Esophagus (tissue), 2 donors: ENCODE measurements around the gene ROM1. TPM values are rescaled to one million over a fixed set of nuclear protein-coding genes. Genes with fewer than 3 reads are reported as not detected.

Source experiments
- H3K27ac ChIP-seq, 2 donors: one replicate each; pipeline ENCODE4 v1.5.1; 2013; ENCODE audit warnings: low read depth in 2 of 2, mild to moderate bottlenecking in 2 of 2, inconsistent platforms in 1 of 2, low read length in 1 of 2, moderate library complexity in 1 of 2
- H3K27me3 ChIP-seq, 2 donors: one replicate each; pipeline ENCODE4 v1.6.1; 2013; ENCODE audit warnings: low read length in 2 of 2, control low read depth in 1 of 2, mild to moderate bottlenecking in 1 of 2; ENCODE audit not compliant: insufficient read depth in 2 of 2, control insufficient read depth in 1 of 2
- H3K36me3 ChIP-seq, 2 donors: one replicate each; pipeline ENCODE4 v1.6.1; 2013; ENCODE audit warnings: low read length in 1 of 2; ENCODE audit not compliant: control insufficient read depth in 2 of 2, insufficient read depth in 2 of 2
- H3K4me1 ChIP-seq, 2 donors: one replicate each; pipeline ENCODE4 v1.6.1; 2013; ENCODE audit warnings: low read length in 1 of 2; ENCODE audit not compliant: control insufficient read depth in 2 of 2, insufficient read depth in 2 of 2
- H3K4me3 ChIP-seq, 2 donors: one replicate each; pipeline ENCODE4 v1.5.1; 2013; ENCODE audit warnings: low read length in 2 of 2, mild to moderate bottlenecking in 2 of 2, low read depth in 1 of 2, moderate library complexity in 1 of 2
- H3K9me3 ChIP-seq, 2 donors: one replicate each; pipeline ENCODE4 v1.6.1; 2013; ENCODE audit warnings: mild to moderate bottlenecking in 2 of 2, low read depth in 1 of 2, low read length in 1 of 2, moderate library complexity in 1 of 2; ENCODE audit not compliant: control insufficient read depth in 2 of 2, insufficient read depth in 1 of 2
- WGBS, 2 donors: extraction: QIAGEN DNeasy Blood & Tissue Kit; methylation state at CpG; one replicate each; pipeline ENCODE4 v1.1.7; 2013; 5-methylcytosine and 5-hydroxymethylcytosine counted together
- polyA plus RNA-seq, 2 donors: library from polyadenylated mRNA; stranded (reverse); fragments of 200-250 nt; gene quantifications; one replicate each; pipeline ENCODE4 v1.2.3, GENCODE V29; 2013
- donor health status: healthy with polysubstance abuse.
- donor health status: Bipolar disorder and iron deficiency.

Gene ROM1
- polyA plus RNA-seq, 2 donors: 7.4 to 10.5 TPM

DNA sequence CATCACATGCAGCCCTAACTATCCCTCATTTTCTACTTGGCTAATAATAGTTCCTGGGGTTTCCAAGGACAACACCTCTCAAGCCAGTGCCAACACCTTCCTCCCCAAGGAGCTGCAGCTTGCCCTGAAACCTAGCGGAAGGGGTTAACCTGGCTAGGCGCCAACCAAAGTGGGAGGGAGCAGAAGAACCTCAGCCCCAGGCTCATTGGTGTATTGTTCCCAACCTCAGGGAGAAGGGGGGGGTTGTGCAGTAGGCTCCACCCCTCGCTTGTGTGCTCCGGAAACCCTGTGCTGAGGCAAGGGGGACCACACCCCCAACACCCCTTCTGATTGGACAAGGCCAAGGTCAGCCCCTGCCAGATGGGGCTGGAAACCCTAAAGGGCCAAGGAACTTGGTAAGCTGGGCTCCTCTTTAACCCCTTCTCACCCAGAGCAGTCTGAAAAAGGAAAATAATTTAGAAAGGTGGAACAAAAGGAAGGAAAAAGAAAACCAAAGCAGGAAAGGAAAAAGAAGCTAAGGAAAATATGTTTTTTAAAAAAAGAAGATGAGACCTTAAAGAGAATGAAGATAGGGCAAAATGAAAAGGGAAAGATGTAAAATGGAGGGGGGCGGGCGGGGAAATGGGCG is 13.9 kb upstream of the ROM1 start:
- H3K36me3 ChIP-seq: peaks cover 9 to 45% of the 10 kb centered on the region in 2 donors

GRCh38 chr11:62599901-62600300 is 13.2 kb upstream of the ROM1 start:
- Histone ChIP-seq H3K27ac (peak overlapping the region; percentile 82 to 91), H3K36me3 (peaks cover 9 to 40% of the 10 kb centered on the region in 2 donors), H3K9me3 (no peaks in the 10 kb centered on the region), H3K4me3 (peak overlapping the region; percentile 0 to 82), H3K27me3 (no peaks in the 10 kb centered on the region), H3K4me1 (peaks cover 2 to 6% of the 10 kb centered on the region in 2 donors)
- WGBS, 2 donors: 19 to 23% methylated on average over 5 of the region's 5 CpGs

More for the DNA sequence above, 13.9 kb upstream of the ROM1 start:
- Histone ChIP-seq H3K4me3 (peak overlapping the region in 1 of 2 donors; percentile 82), H3K9me3 (no peaks in the 10 kb centered on the region), H3K27ac (peak overlapping the region; percentile 82 to 91), H3K4me1 (peaks cover 2 to 6% of the 10 kb centered on the region in 2 donors), H3K27me3 (no peaks in the 10 kb centered on the region)
- 25 to 33% methylated on average over 7 of the region's 7 CpGs for WGBS, 2 donors

DNA sequence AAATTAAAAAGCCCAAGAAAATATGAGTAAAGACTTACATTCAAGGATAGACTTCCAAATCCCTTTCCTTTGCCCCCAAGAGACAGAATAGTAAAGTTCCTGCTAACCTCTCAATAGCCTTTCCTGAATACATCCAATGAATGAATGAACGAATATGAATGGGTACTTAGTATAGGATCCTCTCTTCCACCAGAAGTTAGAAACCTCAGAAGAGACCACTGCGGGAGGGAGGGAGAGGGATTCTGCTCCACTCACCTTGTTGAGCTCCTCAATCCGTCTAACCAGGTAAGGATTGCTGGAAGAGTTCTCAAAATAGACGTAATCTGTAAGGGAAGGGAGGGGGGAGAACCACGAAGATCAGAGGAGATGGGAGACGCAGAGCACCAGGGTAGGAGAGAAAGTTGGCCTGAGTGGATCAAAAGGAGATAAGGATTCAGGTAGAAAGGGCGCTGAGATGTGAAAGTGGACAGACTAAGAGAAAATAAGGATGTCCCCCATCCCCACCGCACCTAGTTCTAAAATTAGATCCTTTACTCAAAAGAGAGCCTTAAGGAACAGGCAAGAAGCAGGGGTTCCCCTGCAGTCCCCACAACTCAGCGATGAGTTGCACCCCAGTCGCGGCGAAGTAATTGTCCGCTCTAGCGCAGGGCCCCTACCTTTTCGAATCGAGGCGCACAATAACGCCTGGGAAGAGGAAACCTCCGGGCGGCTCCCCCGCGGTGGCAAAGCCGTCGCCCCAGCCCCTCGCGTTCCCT is 12.5 kb upstream of the ROM1 start:
- WGBS, 2 donors: 1 to 2% methylated on average over 26 of the region's 26 CpGs
- peaks cover 8 to 38% of the 10 kb centered on the region in 2 donors for H3K36me3 ChIP-seq
- H3K4me3 ChIP-seq: peak overlapping the region; percentile 82 to 97
- no peaks in the 10 kb centered on the region for H3K27me3 ChIP-seq
- peaks cover 2 to 6% of the 10 kb centered on the region in 2 donors for H3K4me1 ChIP-seq
- H3K9me3 ChIP-seq: no peaks in the 10 kb centered on the region
- H3K27ac ChIP-seq: peak overlapping the region; percentile 91 to 99

DNA sequence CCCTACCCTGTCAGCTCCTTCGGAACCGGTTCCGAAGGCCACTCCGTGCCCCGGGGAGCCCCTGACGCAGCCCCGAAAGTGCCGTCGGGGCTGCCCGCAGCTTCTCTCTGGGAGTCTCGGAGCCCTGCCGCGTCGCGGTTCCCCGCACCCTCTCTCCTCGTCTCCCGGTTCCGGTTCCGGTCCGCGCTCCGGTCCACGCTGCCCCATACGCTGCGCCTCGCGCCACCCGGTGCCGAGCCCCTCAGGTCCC is 12.0 kb upstream of the ROM1 start:
- H3K27ac ChIP-seq: peak overlapping the region; percentile 91 to 99
- H3K4me3 ChIP-seq: peak overlapping the region; percentile 82 to 97
- no peaks in the 10 kb centered on the region for H3K27me3 ChIP-seq
- peaks cover 2 to 6% of the 10 kb centered on the region in 2 donors for H3K4me1 ChIP-seq
- H3K9me3 ChIP-seq: no peaks in the 10 kb centered on the region
- H3K36me3 ChIP-seq: peaks cover 5 to 38% of the 10 kb centered on the region in 2 donors
- WGBS, 2 donors: 0% methylated on average over 30 of the region's 30 CpGs

GRCh38 chr11:62601372-62602140 is 11.5 kb upstream of the ROM1 start, which contains the start of gene MTA2:
Gene MTA2 (minus strand): TSS chr11:62601865. CDS start chr11:62601450, 415 bp downstream.
- WGBS, 2 donors: 0 to 1% methylated on average over 62 to 83 of the region's 83 CpGs
- Histone ChIP-seq H3K4me3 (peak within 1 kb of the TSS; percentile 82 to 97), H3K27ac (peak within 1 kb of the TSS; percentile 91 to 99), H3K4me1 (peaks cover 2 to 6% of the 10 kb centered on the region in 2 donors), H3K36me3 (peaks cover 5 to 34% of the 10 kb centered on the region in 2 donors), H3K27me3 (no peaks in the 10 kb centered on the region), H3K9me3 (no peaks in the 10 kb centered on the region)

DNA sequence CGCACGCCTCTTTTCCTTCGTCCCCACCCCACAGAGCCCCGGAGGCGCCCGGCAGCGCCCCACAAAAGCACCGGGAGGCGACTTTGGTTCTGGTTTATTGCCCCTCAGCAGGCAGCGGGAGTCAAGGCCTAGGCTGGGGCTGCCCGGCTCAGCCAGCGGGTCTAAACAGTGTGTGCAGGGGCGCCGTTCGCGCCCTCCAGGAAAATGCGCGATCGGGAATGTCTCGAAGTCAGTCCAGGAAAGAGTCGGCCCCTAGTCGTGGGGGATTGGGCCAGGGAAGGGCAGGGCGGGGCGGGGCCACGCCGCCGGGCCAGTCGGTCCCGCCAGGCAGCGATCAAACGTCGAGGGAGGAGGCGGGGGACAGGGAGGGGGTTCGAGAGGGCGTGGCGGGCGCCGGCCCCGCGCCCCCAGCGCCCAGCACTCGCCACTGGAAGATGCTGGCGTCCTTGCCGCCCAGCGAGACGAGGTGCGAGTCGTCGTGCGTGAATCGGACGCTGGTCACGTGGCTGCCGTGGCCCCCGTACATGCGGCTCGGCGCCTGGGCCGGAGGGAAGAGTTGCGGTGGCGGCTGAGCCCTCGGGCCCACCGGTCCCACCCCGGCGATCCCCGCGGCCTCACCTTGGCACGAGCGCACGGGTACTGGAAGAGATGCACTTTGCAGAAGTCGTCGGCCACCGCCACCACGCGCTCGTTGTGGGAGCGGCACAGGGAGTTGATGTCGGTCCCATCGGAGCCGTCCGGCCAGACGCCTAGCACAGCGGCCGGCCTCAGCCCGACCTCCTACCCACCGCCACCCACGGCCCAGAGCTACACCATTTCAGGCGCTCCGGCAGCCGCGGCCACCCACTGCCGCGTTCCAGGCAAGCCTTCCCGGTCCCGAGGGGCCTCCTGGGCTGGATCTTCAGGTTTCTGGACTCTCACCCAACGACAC is 10.7 kb upstream of the ROM1 start:
- Histone ChIP-seq H3K27ac (peak overlapping the region; percentile 91 to 99), H3K36me3 (peaks cover 5 to 28% of the 10 kb centered on the region in 2 donors), H3K4me1 (peaks cover 2 to 6% of the 10 kb centered on the region in 2 donors), H3K27me3 (no peaks in the 10 kb centered on the region), H3K9me3 (no peaks in the 10 kb centered on the region), H3K4me3 (peak overlapping the region; percentile 69 to 82)
- 13 to 17% methylated on average over 92 to 96 of the region's 96 CpGs for WGBS, 2 donors

- Histone ChIP-seq H3K9me3 (no peaks in the 10 kb centered on the region), H3K27ac (peak overlapping the region; percentile 91 to 99), H3K36me3 (peaks cover 5 to 23% of the 10 kb centered on the region in 2 donors), H3K4me1 (peaks cover 2 to 6% of the 10 kb centered on the region in 2 donors), H3K4me3 (peak overlapping the region; percentile 69 to 82), H3K27me3 (no peaks in the 10 kb centered on the region)
- WGBS, 2 donors: 37 to 64% methylated on average over 13 of the region's 13 CpGs
Measured at GRCh38 chr11:62603072-62603408, 10.0 kb upstream of the ROM1 start.

DNA sequence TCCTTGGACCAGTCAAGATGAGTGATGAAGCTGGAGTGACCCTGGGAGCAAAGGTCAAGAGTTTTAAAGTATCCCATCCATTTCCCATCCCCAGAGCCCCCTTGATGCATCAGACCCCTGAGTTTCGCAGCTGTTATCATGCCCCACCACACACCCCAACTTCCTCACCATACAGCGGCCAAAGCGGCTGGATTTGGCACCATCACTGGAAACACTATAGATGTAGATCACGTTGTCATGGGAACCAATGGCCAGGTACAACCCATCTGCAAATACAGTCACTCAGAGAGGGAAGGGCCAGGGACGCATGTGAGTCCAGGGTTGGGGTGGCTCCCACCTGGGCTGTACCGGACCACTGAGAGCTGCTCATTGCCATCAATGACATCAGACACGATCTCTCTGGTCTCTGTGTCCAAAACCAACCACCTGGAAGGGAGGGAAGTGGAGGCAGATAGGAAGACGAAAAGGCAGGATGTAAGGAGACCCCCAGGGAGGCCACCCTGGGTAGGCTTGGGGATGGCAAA is 9.2 kb upstream of the ROM1 start:
- H3K4me1 ChIP-seq: peaks cover 2 to 6% of the 10 kb centered on the region in 2 donors
- WGBS, 2 donors: 92 to 94% methylated on average over 8 of the region's 8 CpGs
- peaks cover 5 to 26% of the 10 kb centered on the region in 2 donors for H3K36me3 ChIP-seq
- H3K4me3 ChIP-seq: no peak overlapping the region
- H3K27ac ChIP-seq: peak overlapping the region in 1 of 2 donors; percentile 37
- H3K9me3 ChIP-seq: no peaks in the 10 kb centered on the region
- H3K27me3 ChIP-seq: no peaks in the 10 kb centered on the region
